PC-9 (cell line): ENCODE results near the gene TPST2. TPM values are rescaled to one million over a fixed set of nuclear protein-coding genes. Genes with fewer than 3 reads are reported as not detected.
A peak's percentile ranks its signal among the peaks of the same experiment; 100 is the strongest.

ENCODE experiments used
- BruUV-seq: library from RNA; stranded (reverse); fragments of 400-500 nt; replicated peaks from 2 replicates; lab custom pipeline; 2021; lab: Mats Ljungman, UMichigan
- CTCF ChIA-PET: fragments of 300-600 bp; sonication (Branson Sonifier 250); formaldehyde crosslinking; loops from one replicate; lab custom pipeline; 2022; ENCODE audit warnings: antibody characterized with exemption; lab: Charles Lee
- POLR2A ChIA-PET: fragments of 300-600 bp; sonication (Branson Sonifier 250); formaldehyde crosslinking; loops from one replicate; lab custom pipeline; 2022; ENCODE audit warnings: antibody characterized with exemption; ENCODE audit not compliant: unreplicated experiment; lab: Charles Lee
- DNase-seq, 2 experiments: peaks; one replicate each; pipeline versions ENCODE4 v3.0.0 to v3.0.0-alpha.2; 2015 to 2022; ENCODE audit warnings: mixed read lengths in 1 of 2
- H2AFZ ChIP-seq: fragments of 200-600 bp; sonication (generic); 2 replicates; pipeline ENCODE4 v1.8.1; 2017; ENCODE audit warnings: antibody characterized with exemption
- H3F3A ChIP-seq: fragments of 200-600 bp; sonication (generic); 2 replicates; pipeline ENCODE4 v1.8.1; 2017; ENCODE audit warnings: antibody characterized with exemption, mild to moderate bottlenecking, low read depth; ENCODE audit not compliant: insufficient read depth
- H3K27ac ChIP-seq: fragments of 200-600 bp; sonication (generic); 2 replicates; pipeline ENCODE4 v1.6.1; 2016; ENCODE audit warnings: mixed run types
- H3K27me3 ChIP-seq: fragments of 200-600 bp; sonication (generic); 2 replicates; pipeline ENCODE4 v1.6.1; 2016; ENCODE audit warnings: low read depth, mixed run types; ENCODE audit not compliant: insufficient read depth
- H3K36me3 ChIP-seq: fragments of 200-600 bp; sonication (generic); 2 replicates; pipeline ENCODE4 v1.6.1; 2016; ENCODE audit warnings: low read depth, mixed run types
- H3K4me1 ChIP-seq: fragments of 200-600 bp; sonication (generic); replicated peaks from 2 replicates; pipeline ENCODE4 v1.6.1; 2016; ENCODE audit warnings: mixed run types; ENCODE audit not compliant: insufficient read depth
- H3K4me2 ChIP-seq: fragments of 200-600 bp; sonication (generic); 2 replicates; pipeline ENCODE4 v1.6.1; 2017; ENCODE audit warnings: mixed run types
- H3K4me3 ChIP-seq: fragments of 200-600 bp; sonication (generic); 2 replicates; pipeline ENCODE4 v1.6.1; 2016; ENCODE audit warnings: mixed run types
- H3K79me2 ChIP-seq: fragments of 200-600 bp; sonication (generic); 2 replicates; pipeline ENCODE4 v1.6.1; 2017; ENCODE audit warnings: low read depth, mixed run types
- H3K9me2 ChIP-seq: fragments of 200-600 bp; sonication (generic); 2 replicates; pipeline ENCODE4 v1.8.1; 2017; ENCODE audit warnings: mild to moderate bottlenecking; ENCODE audit not compliant: insufficient read depth
- H3K9me3 ChIP-seq: fragments of 200-600 bp; sonication (generic); 2 replicates; pipeline ENCODE4 v1.8.1; 2016; ENCODE audit warnings: low read depth; ENCODE audit not compliant: insufficient read depth
- H4K20me1 ChIP-seq: fragments of 200-600 bp; sonication (generic); 2 replicates; pipeline ENCODE4 v1.8.1; 2017; ENCODE audit not compliant: insufficient read depth
- CTCF ChIP-seq: fragments of 200-600 bp; sonication (generic); conservative IDR thresholded peaks from 2 replicates; pipeline ENCODE4 v1.6.1; 2017; ENCODE audit warnings: mixed run types, antibody characterized with exemption, mild to moderate bottlenecking, moderate library complexity
- EZH2 ChIP-seq: fragments of 200-600 bp; sonication (generic); IDR thresholded peaks from 2 replicates; pipeline ENCODE4 v1.8.0; 2017; ENCODE audit warnings: antibody characterized with exemption, low read depth
- intact Hi-C: fragments of 100-400 bp; cut with micrococcal nuclease; formaldehyde crosslinking; loops from one replicate; pipeline ENCODE4 v1.10.0; 2022; ENCODE audit not compliant: unreplicated experiment
- total RNA-seq: library from RNA; stranded (reverse); gene quantifications from 2 replicates; pipeline ENCODE4 v1.2.3, GENCODE V29; 2021

TPST2 gene
- total RNA-seq, 1 experiment from 2014 or later = 13.5 TPM

GRCh38 chr22:26482161-26482560 is 107.8 kb downstream of the TPST2 start:
- Histone ChIP-seq H4K20me1 (no peaks in the 10 kb centered on the region; the same call in 1 of the 2 replicates), H3K36me3 (no peaks in the 10 kb centered on the region), H3F3A (no peaks in the 10 kb centered on the region), H3K27me3 (no peaks in the 10 kb centered on the region), H3K27ac (no peak overlapping the region), H2AFZ (no peak overlapping the region), H3K79me2 (peaks cover 36% of the 10 kb centered on the region), H3K4me1 (peaks cover 23% of the 10 kb centered on the region), H3K4me3 (no peak overlapping the region), H3K9me3 (no peaks in the 10 kb centered on the region), H3K4me2 (peak overlapping the region; percentile 91; the same call in 1 of the 2 replicates), H3K9me2 (no peaks in the 10 kb centered on the region)
- ChIA-PET CTCF (no interaction called here), POLR2A (no interaction called here)
- no TSS peak for BruUV-seq
- no peak for DNase-seq
- intact Hi-C loops = no loop called here
- no peak for TF ChIP-seq CTCF
- TF ChIP-seq EZH2 = no peak

- Histone ChIP-seq H3F3A (no peaks in the 10 kb centered on the region), H3K27me3 (no peaks in the 10 kb centered on the region), H3K4me3 (no peak overlapping the region), H3K27ac (no peak overlapping the region), H4K20me1 (no peaks in the 10 kb centered on the region; the same call in 1 of the 2 replicates), H3K79me2 (peaks cover 36% of the 10 kb centered on the region), H3K9me2 (no peaks in the 10 kb centered on the region), H2AFZ (no peak overlapping the region), H3K4me2 (no peak overlapping the region), H3K4me1 (peaks cover 23% of the 10 kb centered on the region), H3K9me3 (no peaks in the 10 kb centered on the region), H3K36me3 (no peaks in the 10 kb centered on the region)
- CTCF ChIA-PET = no interaction called here
- POLR2A ChIA-PET = no interaction called here
- no TSS peak for BruUV-seq
- TF ChIP-seq CTCF (no peak), EZH2 (no peak)
- intact Hi-C loops = no loop called here
- DNase-seq = no peak
These were observed 108.2 kb downstream of the TPST2 start for GRCh38 chr22:26481694-26482093.

GRCh38 chr22:26481112-26481693 is 108.7 kb downstream of the TPST2 start:
- CTCF ChIA-PET = no interaction called here
- DNase-seq = no peak
- Histone ChIP-seq H3K4me3 (no peak overlapping the region), H3K27me3 (no peaks in the 10 kb centered on the region), H3K27ac (no peak overlapping the region), H3K4me2 (no peak overlapping the region), H3K79me2 (peaks cover 36% of the 10 kb centered on the region), H3K9me2 (no peaks in the 10 kb centered on the region), H3K4me1 (peaks cover 23% of the 10 kb centered on the region), H3K9me3 (no peaks in the 10 kb centered on the region), H4K20me1 (no peaks in the 10 kb centered on the region; the same call in 1 of the 2 replicates), H3K36me3 (no peaks in the 10 kb centered on the region), H2AFZ (no peak overlapping the region), H3F3A (no peaks in the 10 kb centered on the region)
- no peak for TF ChIP-seq EZH2
- no peak for TF ChIP-seq CTCF
- intact Hi-C loops = no loop called here
- BruUV-seq = no TSS peak
- POLR2A ChIA-PET = no interaction called here
